HG02623 (cell line): ENCODE results near the gene SBK1.

Experiments used
- ATAC-seq: cut with Tn5 transposase; IDR thresholded peaks from one replicate; pipeline ENCODE4 v1.9.1; 2021; ENCODE audit warnings: moderate library complexity; ENCODE audit not compliant: unreplicated experiment

Gene SBK1

GRCh38 chr16:28280881-28281836, 11.2 kb upstream of the SBK1 start:
- no peak for ATAC-seq

- no peak for ATAC-seq
These were observed 10.3 kb upstream of the SBK1 start for GRCh38 chr16:28282045-28282444.

GRCh38 chr16:28283173-28283572, 9.2 kb upstream of the SBK1 start:
- ATAC-seq: no peak

GRCh38 chr16:28283798-28284577, 8.3 kb upstream of the SBK1 start:
- ATAC-seq: no peak

- no peak for ATAC-seq
These were observed 6.7 kb upstream of the SBK1 start for GRCh38 chr16:28285649-28286048.

- no peak for ATAC-seq
These were observed 4.2 kb upstream of the SBK1 start for GRCh38 chr16:28288114-28288513.

- no peak for ATAC-seq
These were observed 3.3 kb upstream of the SBK1 start for GRCh38 chr16:28289048-28289447.

GRCh38 chr16:28289939-28290858, 2.1 kb upstream of the SBK1 start:
- no peak for ATAC-seq

- ATAC-seq: no peak
These were observed 1.5 kb upstream of the SBK1 start for GRCh38 chr16:28290859-28291254.

- ATAC-seq: no peak
These were observed 641 bp downstream of the SBK1 start for GRCh38 chr16:28292731-28293600.

- ATAC-seq: no peak
These were observed 1.3 kb downstream of the SBK1 start for GRCh38 chr16:28293601-28293960.

GRCh38 chr16:28294201-28294600, 1.9 kb downstream of the SBK1 start:
- ATAC-seq: no peak

GRCh38 chr16:28295276-28295675, 3.0 kb downstream of the SBK1 start:
- ATAC-seq: no peak

GRCh38 chr16:28297308-28297707, 5.0 kb downstream of the SBK1 start:
- ATAC-seq: no peak

- no peak for ATAC-seq
These were observed 5.6 kb downstream of the SBK1 start for GRCh38 chr16:28297784-28298510.

- ATAC-seq: no peak
These were observed 6.2 kb downstream of the SBK1 start for GRCh38 chr16:28298511-28298878.

GRCh38 chr16:28300327-28300726, 8.0 kb downstream of the SBK1 start:
- ATAC-seq: no peak

GRCh38 chr16:28301154-28301553, 8.8 kb downstream of the SBK1 start:
- no peak for ATAC-seq

- no peak for ATAC-seq
These were observed 9.3 kb downstream of the SBK1 start for GRCh38 chr16:28301620-28302019.
